Measurements from ENCODE around the gene POTEF. TPM values are rescaled to one million over a fixed set of nuclear protein-coding genes. Genes with fewer than 3 reads are reported as not detected.
"Not testable (repeated sequence)": the region's sequence is repeated elsewhere in the genome, so short reads cannot be mapped to it uniquely, and the experiment has no call there.

POTEF gene
- total RNA-seq, 2 donors from 2014 or later = not detected

- H3K4me3 ChIP-seq = no peak overlapping the region
- ATAC-seq (no peak), DNase-seq (no peak)
- WGBS, 2 donors = 84 to 93% methylated on average over 4 to 11 of the region's 15 CpGs
- no peak overlapping the region for H3K27ac ChIP-seq
- intact Hi-C loops (cut with DNase I) = no loop called here
- no peaks in the 10 kb centered on the region for H3K4me1 ChIP-seq
- H3K9me3 ChIP-seq = no peaks in the 10 kb centered on the region
- no peaks in the 10 kb centered on the region for H3K27me3 ChIP-seq
- TF ChIP-seq POLR2A (IDR thresholded peaks at IDR 0.05) (no peak), CTCF (IDR thresholded peaks at IDR 0.05) (no peak)
- H3K36me3 ChIP-seq (replicated peaks in 1 of 2; ENCODE audit: insufficient read depth in 1 of 2, low read depth in 2 of 2) = no peaks in the 10 kb centered on the region
These were observed 6.9 kb upstream of the POTEF start for GRCh38 chr2:130135692-130136541.

GRCh38 chr2:130128464-130128863 lies 558 bp downstream of the POTEF start:
- H3K4me1 ChIP-seq; H3K4me3 ChIP-seq; H3K27me3 ChIP-seq; DNase-seq; intact Hi-C loops (cut with DNase I); H3K36me3 ChIP-seq (replicated peaks in 1 of 2; ENCODE audit: insufficient read depth in 1 of 2, low read depth in 2 of 2); H3K27ac ChIP-seq; ATAC-seq; H3K9me3 ChIP-seq: not testable (repeated sequence)
- 68 to 78% methylated on average over 6 to 10 of the region's 14 CpGs for WGBS, 2 donors

GRCh38 chr2:130127726-130128125 lies 1.3 kb downstream of the POTEF start:
- H3K27me3 ChIP-seq; intact Hi-C loops (cut with DNase I); DNase-seq; H3K4me1 ChIP-seq; H3K9me3 ChIP-seq; H3K4me3 ChIP-seq; H3K27ac ChIP-seq; H3K36me3 ChIP-seq (replicated peaks in 1 of 2; ENCODE audit: insufficient read depth in 1 of 2, low read depth in 2 of 2); ATAC-seq: not testable (repeated sequence)
- 52% methylated on average over 3 of the region's 9 CpGs; no CpG with 5 or more reads in 1 of the 2 donors for WGBS, 2 donors

GRCh38 chr2:130120924-130121323 lies 8.1 kb downstream of the POTEF start:
- H3K27me3 ChIP-seq; H3K4me3 ChIP-seq; H3K27ac ChIP-seq; ATAC-seq; H3K9me3 ChIP-seq; H3K4me1 ChIP-seq; H3K36me3 ChIP-seq (replicated peaks in 1 of 2; ENCODE audit: insufficient read depth in 1 of 2, low read depth in 2 of 2); DNase-seq; intact Hi-C loops (cut with DNase I): not testable (repeated sequence)
- WGBS, 2 donors = 89 to 94% methylated on average over 30 to 31 of the region's 45 CpGs

GRCh38 chr2:130102597-130103363 lies 26.2 kb downstream of the POTEF start:
- H3K4me1 ChIP-seq; intact Hi-C loops (cut with DNase I); H3K27me3 ChIP-seq; H3K36me3 ChIP-seq (replicated peaks in 1 of 2; ENCODE audit: insufficient read depth in 1 of 2, low read depth in 2 of 2); H3K27ac ChIP-seq; H3K9me3 ChIP-seq; DNase-seq; H3K4me3 ChIP-seq; ATAC-seq: not testable (repeated sequence)
- WGBS, 2 donors = 49 to 70% methylated on average over 4 to 8 of the region's 8 CpGs

GRCh38 chr2:130062645-130063044 lies 66.4 kb downstream of the POTEF start:
- H3K27ac ChIP-seq; DNase-seq; intact Hi-C loops (cut with DNase I); H3K4me3 ChIP-seq; H3K9me3 ChIP-seq; H3K4me1 ChIP-seq; H3K36me3 ChIP-seq (replicated peaks in 1 of 2; ENCODE audit: insufficient read depth in 1 of 2, low read depth in 2 of 2); ATAC-seq; H3K27me3 ChIP-seq: not testable (repeated sequence)
- WGBS, 2 donors = 93% methylated on average over 2 of the region's 5 CpGs; no CpG with 5 or more reads in 1 of the 2 donors

- H3K4me3 ChIP-seq; H3K4me1 ChIP-seq; H3K27ac ChIP-seq; H3K27me3 ChIP-seq; ATAC-seq; intact Hi-C loops (cut with DNase I); H3K9me3 ChIP-seq; H3K36me3 ChIP-seq (replicated peaks in 1 of 2; ENCODE audit: insufficient read depth in 1 of 2, low read depth in 2 of 2); DNase-seq: not testable (repeated sequence)
- 93% methylated on average over 3 of the region's 10 CpGs; no CpG with 5 or more reads in 1 of the 2 donors for WGBS, 2 donors
These were observed 69.0 kb downstream of the POTEF start for GRCh38 chr2:130059982-130060381.

- H3K4me3 ChIP-seq; intact Hi-C loops (cut with DNase I): not testable (repeated sequence)
These were observed 72.7 kb downstream of the POTEF start for GRCh38 chr2:130056336-130056735.

GRCh38 chr2:130053217-130053911 lies 75.7 kb downstream of the POTEF start:
- DNase-seq; intact Hi-C loops (cut with DNase I); ATAC-seq; H3K4me1 ChIP-seq; H3K4me3 ChIP-seq; H3K36me3 ChIP-seq (replicated peaks in 1 of 2; ENCODE audit: insufficient read depth in 1 of 2, low read depth in 2 of 2); H3K27me3 ChIP-seq; H3K27ac ChIP-seq; H3K9me3 ChIP-seq: not testable (repeated sequence)
- WGBS, 2 donors = 100% methylated on average over 4 of the region's 7 CpGs; no CpG with 5 or more reads in 1 of the 2 donors

More at GRCh38 chr2:130056336-130056735, 72.7 kb downstream of the POTEF start:
- not testable (repeated sequence) for H3K27me3 ChIP-seq; H3K36me3 ChIP-seq (replicated peaks in 1 of 2; ENCODE audit: insufficient read depth in 1 of 2, low read depth in 2 of 2); H3K9me3 ChIP-seq; H3K4me1 ChIP-seq; ATAC-seq; DNase-seq; H3K27ac ChIP-seq
- WGBS, 2 donors = 20 to 23% methylated on average over 3 to 4 of the region's 7 CpGs

GRCh38 chr2:130052376-130052775 lies 76.6 kb downstream of the POTEF start:
- DNase-seq; H3K27me3 ChIP-seq; H3K4me3 ChIP-seq; H3K4me1 ChIP-seq; ATAC-seq; intact Hi-C loops (cut with DNase I); H3K9me3 ChIP-seq; H3K36me3 ChIP-seq (replicated peaks in 1 of 2; ENCODE audit: insufficient read depth in 1 of 2, low read depth in 2 of 2); H3K27ac ChIP-seq: not testable (repeated sequence)
- 94 to 100% methylated on average over 1 to 3 of the region's 5 CpGs for WGBS, 2 donors
